Renal cortical epithelial cell (primary cell): ENCODE results near the gene CD300C. TPM values are rescaled to one million over a fixed set of nuclear protein-coding genes. Genes with fewer than 3 reads are reported as not detected.
"Not testable (repeated sequence)": the region's sequence is repeated elsewhere in the genome, so short reads cannot be mapped to it uniquely, and the experiment has no call there.

ENCODE experiments used
- DNase-seq: peaks from one replicate; pipeline ENCODE4 v3.0.0-alpha.2; 2011; ENCODE audit warnings: low read depth
- total RNA-seq: library from RNA; depleted of rRNA; stranded (reverse); fragments of >200 nt; gene quantifications from 2 replicates; pipeline ENCODE4 v1.2.3, GENCODE V29; 2014

Gene CD300C
- total RNA-seq = 0.05 TPM in 1 of 2 replicates, not detected in the other

DNA sequence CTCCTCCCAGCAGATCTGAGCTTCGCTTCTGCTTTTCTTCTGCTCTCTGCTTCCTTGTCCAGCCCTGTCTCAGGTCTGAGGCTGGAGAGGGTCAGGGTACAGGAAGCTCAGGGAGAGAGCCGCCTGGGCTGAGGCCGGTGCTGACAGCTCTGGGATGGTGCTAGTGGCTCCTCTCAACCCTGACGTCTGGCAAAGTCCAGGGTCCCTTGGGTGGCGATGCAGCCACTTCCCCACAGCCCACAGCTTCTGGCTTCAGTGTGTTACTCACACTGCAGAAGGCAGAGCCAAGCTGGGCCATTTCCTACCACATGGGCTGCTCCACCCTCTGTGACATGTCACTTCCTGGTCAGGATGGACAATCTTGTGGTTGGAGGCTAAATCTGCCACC, at the start of gene CD300C:
CD300C (minus strand) TSS at position 273 of the 388 bp plus-strand sequence. CDS start 333 bp downstream, outside the sequence.
- DNase-seq = no peak

DNA sequence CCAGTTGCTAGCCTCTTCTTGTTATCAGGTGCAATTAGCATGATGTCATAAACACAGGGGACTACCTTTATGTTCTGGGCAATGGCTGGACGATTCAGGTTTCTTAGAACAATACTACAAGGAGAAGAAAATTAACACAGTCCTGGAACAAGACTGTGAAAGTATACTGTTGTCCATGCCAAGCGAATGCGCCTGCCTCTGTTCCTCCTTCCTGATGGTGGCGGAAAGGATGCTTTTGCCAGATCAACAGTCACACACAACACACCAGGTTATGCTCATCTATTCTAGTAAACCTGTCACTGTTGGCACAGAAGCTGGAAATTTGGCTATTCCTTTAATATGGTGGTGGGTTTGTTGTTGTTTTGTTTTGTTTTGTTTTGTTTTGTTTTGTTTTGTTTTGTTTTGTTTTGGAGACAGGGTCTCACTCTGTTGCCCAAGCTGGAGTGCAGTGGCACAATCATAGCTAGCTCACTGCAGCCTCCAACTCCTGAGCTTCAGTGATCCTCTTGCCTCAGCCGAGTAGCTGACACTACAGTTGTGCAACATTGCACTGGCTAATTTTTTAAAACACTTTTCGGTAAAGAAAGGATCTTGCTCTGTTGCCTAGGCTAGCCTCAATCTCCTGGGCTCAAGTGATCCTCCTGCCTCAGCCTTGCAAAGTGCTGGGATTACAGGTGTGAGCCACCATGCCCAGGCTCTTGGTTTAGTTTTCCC, 49.3 kb upstream of the CD300C start:
- no peak for DNase-seq

DNA sequence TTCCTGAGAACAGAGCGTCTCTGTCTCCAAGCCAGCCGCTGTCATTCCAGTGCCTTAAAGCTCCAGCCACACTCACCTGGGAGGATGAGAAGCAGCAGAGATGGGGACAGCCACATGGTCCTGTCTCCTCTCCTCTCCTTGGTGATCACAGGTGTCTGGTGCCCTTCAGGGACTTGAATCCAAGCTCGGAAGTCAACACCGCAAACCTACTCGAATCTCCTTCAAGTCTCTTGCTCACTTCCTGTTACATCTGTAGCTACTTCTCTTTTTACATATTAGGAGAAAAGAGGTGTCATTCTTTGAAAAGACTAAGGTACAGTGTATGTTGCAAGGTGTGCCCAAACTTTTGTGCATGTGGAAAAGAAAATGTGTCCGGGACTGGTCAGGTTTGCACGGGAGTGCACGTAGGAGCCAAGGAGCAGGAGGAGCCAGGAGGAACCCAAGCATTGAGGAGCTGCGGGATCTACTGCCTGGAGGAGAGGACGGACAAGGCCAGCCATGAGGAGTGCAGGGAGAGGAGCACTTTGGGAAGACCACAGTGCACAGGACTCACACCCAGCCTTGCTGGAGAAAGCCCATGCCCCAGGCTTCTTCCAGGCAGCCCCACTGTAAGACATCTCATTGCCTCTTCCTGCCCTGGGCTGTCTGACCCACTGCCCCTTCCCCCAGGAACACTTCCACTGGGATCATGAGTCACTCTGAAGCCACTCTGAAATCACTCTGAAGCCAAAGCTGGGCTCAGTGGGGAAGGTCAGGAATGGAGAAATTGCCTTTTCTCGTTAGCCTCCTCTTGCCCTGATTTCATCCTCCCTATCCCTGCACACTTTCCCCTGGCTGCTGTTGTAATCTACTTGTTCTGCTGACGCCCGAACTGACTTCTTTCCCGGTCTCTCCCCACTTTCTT, 46.4 kb upstream of the CD300C start, which contains the start of gene CD300LD:
CD300LD (minus strand) TSS at position 197 of the 904 bp plus-strand sequence; CDS start at position 116, 81 bp downstream.
- no peak for DNase-seq

DNA sequence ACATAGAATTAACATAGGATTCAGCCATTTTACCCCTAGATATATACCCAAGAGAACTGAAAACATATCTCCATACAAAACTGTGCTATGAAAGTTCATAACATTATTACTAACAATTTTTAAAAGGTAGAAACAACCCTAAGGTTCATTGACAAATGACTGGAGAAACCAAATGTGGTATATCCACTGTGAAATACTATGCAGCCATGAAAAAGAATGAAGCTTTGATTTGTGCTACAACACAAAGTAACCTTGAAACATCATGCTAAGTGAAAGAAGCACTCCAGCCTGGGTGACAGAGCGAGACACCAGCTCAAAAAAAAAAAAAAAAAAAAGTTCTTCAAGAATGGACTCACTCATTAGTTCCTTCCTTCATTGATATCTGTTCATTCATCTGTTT, 45.6 kb upstream of the CD300C start:
- no peak for DNase-seq

DNA sequence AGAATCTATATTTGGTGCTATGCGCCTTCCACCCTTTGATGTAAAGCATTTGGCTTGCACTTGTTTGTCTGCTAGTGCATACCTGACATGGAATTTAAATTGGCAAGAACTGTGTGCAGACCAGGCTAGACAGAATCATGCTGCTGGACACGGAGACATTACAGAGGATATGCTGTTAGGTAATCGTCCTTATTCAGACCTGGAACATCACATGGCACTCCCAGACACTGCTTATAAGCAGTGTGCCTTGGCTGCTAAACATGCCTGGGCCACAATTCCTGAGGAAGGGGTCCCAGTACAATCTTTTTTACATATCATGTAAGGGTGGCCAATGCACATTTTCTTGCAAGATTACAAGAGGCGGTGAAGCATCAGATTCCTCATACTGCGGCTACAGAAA, 39.8 kb upstream of the CD300C start:
- DNase-seq = no peak

DNA sequence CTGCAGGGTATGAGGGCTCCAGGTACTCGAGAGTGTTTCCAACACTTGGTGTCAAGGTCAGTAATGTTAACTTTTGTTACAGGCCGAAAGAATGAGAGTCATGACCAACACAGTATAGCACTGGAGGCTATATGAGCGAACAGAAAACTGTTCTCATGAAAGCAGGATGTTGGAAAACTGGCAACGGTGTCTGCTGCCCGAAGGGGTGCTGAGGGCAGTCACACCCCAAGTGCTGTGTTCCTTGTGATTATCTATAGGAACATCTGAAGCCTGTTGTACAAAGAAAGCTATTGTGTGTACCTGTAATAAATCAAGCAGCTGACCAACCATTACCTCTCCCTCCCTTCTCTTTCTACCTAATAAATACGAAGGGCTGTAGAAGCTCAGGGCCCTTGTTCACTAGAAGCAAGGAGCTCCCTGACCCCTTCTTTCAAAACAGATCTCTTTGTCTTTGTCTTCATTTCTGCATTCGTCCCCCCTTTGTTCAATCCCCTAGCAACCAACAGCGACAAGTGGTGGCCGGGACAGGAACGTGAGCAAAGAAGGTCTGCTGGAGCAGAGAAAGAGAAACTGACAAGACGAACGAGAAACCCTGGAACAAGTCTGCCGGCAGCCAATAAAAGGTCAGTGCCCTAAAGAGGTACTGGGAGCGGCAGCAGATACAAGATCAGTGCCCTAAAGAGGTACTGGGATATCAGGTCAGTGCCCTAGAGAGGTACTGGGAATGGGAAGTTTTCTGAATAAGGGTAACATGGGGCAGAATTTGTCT, 38.6 kb upstream of the CD300C start:
- no peak for DNase-seq

DNA sequence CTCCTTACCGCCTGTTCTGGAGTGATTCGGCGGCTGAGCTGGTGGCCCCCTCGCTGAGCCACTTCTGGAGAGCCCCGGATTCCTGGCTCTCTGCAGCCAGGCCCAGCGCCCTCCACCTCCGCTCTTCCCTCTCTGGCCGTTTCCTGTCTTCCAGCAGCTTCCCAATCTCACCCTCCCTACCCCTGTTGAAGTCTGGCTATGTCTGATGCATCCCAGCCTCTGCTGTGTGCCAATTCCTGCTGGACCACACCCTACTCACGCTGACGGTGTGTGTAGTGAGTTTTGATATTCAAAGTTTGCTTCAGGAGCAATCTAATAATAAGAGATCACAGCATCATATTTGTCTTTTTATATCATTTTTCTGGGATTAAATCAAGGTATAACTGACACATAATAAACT, 36.7 kb upstream of the CD300C start:
- no peak for DNase-seq

DNA sequence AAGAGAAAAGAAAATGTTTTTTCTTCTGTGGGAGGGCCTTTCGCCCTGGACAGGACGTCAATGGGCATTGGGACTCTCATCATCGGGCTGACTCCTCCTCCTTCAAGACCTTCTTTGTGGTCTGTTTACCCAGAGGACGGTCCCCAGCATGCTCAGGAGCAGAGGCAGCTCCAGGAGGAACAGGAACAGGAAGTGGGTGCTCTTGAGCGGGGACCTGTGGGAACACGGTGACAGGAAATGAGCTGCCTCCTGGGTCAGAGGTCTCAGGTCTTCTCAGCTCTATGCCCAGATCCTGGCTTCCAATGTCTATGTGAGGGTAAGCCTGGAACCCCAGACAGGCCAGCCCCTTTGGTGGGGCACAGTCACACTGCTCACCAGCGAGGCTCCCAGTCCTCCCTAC, 34.0 kb upstream of the CD300C start:
- no peak for DNase-seq

DNA sequence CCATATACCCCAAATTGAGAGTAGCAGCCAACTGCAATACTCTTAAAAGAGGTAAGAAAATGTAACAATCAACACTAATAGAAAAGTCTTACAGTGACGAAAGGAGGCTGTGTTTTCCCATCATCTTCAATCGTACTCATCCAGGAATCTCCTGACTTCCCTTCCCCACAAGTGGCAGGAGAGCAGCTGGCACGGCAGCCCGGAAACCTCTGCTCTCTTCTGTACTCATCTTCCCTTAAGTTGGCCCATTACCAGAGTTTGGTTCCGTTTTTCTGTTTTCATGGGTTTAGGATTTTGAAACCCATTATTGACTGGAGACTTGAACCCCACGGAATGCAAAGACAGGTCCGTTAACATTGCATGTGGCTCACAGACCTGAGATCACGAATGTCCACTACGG, 33.1 kb upstream of the CD300C start:
- no peak for DNase-seq

DNA sequence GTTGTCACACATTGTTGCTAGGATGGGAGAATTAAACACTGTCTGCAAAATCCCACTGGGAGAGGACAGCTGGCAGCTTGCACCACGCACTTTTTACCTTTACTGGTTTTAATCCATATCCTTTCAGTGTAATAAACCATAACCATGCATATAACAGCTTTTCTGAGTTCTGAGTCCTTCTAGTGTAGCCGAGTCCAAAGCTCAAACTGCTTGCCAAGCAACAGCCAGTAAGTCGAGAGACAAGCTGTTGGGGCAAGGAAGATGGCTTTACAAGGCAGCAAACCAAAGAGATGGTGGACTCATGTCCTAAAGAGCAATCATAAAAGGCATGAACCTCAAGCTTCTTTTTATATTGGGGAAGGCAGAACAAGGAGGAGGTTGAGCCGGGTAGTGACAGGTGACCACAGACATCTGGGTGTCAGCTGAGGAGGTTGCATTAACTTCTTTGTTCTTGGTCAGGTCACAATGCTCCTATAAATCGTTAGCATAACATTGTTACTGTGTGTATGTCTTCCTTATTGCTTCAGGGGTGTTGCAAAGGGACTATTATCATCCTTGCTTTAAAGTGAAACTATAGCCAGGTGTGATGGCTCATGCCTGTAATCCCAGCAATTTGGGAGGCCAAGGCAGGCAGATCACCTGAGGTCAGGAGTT, 28.7 kb upstream of the CD300C start:
- no peak for DNase-seq

DNA sequence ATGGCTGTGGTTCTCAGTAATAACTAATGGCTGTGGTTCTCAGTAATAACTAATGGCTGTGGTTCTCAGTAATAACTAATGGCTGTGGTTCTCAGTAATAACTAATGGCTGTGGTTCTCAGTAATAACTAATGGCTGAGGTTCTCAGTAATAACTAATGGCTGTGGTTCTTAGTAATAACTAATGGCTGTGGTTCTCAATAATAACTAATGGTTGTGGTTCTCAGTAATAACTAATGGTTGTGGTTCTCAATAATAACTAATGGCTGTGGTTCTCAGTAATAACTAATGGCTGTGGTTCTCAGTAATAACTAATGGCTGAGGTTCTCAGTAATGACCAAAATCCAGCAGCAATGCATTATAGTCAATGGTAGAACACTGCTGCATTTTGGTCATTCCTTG, 27.7 kb upstream of the CD300C start:
- DNase-seq = not testable (repeated sequence)

DNA sequence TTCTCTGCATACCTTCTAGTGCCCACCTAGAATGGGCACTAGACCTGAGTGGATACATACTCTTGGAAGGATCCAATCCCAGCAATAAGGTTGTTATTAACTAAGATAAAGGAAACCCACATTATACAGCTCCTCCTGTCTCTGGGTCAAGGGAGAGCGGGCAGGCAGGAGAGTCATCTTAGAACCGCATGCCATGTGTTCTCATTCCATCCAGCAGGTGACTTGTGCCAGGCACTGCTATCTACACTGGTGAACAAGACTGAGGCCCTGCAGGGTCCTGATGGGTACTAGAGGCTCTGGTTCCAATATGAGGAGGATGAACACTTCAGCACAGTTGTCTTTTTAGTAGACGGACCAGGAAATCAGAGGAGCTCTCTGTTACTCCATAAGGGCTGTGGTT, 27.3 kb upstream of the CD300C start:
- DNase-seq = no peak

DNA sequence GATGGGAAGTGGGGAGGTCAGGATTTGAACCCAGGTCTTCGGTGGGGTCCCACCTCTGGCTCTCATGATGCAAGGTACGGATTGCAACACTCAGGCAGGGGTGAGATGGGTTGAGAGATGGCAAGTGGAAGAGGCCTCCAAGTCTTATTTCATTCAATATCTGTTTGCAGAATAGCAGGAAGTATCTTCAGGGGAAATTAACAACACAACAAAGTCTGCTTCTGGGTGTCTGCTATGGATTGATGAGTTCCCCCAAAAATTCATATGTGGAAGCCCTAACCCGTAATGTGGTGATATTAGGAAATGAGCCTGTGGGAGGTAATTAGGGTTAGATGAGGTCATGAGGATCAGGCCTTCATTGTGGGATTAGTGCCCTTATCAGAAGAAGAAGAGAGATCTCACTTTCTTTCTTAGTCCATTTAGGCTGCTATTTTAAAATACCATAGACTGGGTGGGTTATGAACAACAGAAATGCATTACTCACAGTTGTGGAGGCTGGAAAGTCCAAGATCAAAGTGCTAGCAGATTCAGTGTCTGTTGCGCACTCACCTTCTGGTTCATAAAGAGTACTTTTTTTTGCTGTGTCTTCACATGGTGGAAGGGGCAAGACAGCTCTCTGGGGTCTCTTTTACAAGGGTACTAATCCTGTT, 25.8 kb upstream of the CD300C start:
- no peak for DNase-seq

DNA sequence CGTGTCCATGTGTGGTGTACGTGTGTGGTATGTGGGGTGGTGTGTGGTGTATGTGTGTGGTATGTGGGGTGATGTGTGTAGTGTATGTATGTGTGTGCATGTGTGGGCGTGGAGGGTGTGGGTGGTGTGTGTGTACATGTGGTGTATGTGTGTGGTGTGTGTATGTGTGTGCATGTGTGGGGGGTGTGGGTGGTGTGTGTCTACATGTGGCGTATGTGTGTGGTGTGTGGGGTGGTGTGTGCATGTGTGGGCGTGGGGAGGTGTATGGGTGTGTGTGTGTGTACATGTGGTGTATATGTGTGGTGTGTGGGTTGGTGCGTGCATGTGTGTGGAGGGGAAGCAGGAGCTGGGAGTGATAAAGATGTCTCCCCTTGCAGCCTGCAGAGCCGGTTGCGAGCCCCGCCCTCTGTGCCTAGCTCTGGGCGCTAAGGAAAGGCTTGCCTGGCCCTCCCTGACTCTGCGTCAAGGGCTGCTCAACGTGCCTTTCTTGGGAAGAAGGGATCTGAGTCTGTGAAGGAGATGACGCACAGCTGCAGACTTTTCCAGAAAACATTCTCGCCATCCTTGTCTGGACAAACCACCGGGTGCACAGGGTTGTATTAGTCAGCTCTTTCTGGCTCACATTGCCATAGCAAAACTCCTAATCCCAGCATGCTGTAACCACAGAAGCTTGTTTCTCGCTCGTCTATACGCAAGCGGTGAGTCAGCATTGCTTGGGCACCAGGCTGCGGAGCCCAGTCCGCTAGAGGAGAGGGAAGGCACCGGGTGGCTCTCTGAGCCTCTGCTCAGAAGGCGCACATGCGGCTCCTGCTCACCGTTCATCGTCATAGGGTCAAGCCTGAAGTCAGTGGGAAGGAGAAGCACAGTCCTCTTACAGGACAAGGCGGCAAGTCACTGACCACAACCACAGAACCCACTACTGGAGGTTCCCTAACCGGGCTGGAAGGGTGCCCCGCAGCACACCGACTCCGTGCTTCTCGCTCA, 23.4 kb upstream of the CD300C start:
- peak; percentile 95 for DNase-seq

DNA sequence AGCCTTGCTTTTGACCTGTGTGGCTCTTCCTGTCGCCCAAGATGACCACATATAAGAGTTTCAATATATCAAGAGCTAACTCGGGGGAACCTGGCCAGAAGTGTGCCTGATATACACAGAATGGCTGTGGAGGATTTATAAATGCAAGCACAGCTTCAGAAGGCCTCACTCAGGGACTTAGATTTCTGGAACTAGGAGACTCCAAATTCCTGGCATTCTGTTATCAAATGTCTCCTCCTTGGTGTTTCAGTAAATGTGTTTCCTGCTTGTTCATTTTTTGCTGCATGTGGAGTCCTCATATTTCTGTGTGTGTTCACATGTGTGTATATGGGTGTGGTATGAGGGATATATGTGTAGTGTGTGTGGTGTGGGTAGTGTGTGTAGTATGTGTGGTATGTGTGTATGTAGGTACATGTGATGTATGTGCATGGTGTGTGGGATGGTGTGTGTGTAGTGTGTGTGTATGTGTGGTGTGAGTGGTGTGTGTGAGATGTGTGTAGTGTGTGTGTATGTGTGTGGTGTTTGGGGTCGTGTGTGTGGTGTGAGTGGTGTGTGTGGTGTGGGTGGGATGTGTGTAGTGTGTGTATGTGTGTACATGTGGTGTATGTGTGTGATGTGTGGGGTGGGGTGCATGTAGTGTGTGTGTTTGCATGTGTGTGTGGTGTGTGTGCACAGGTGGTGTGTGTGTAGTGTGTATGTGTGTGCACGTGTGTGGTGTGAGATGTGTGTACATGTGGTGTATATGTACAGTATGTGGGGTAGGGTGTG, 22.4 kb upstream of the CD300C start:
- peak; percentile 2 for DNase-seq

DNA sequence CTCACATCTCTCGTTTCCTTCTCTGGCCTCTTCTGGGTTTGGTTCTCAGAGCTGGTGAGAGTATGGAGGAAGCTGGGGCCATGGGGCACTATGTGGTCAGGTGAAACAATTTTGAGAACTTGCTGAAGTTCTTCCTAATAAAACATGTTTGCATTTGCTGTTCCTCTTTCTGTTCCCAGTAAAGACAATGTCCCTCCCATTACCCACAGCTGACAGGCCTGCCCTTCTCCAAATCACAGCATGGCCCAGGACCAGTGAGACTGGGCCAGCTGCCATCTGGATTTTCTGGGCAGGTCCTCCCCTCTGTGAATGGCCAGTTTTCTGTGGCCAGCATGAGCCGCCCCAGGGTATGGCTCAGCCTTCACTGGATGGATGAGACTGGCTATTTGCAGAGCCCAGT, 21.5 kb upstream of the CD300C start, which contains the start of gene CD300H:
CD300H (minus strand) TSS at position 113 of the 400 bp plus-strand sequence.
- no peak for DNase-seq

DNA sequence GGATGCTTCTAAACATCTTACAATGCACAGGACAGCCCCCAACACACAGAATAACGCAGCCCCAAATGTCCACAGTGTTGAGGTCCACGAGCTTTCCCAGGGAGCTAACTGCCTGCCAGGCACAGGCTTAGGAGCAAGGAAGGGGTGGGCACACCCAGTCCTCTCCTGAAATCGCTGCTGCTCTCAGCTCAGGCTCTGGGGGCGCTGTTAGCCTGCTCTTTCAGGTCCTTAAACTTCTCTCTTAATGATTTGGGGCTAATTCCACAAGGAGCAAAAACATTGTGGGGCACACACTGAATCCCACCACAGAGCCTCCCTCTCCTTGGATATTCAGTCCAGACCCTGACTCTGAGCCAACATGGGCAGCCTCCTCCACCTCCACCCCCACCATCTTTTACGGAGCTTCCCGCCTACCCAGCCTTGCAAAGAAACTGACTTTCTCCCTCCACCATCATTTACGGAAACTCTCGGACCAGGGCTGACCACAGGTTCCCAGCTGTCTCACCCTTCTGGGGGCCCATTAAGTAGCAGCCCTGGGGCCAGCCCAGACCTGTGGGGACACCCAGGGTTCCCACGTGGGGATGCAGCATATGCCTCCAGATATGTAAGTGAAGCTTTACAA, 20.3 kb upstream of the CD300C start:
- DNase-seq = peak; percentile 14

DNA sequence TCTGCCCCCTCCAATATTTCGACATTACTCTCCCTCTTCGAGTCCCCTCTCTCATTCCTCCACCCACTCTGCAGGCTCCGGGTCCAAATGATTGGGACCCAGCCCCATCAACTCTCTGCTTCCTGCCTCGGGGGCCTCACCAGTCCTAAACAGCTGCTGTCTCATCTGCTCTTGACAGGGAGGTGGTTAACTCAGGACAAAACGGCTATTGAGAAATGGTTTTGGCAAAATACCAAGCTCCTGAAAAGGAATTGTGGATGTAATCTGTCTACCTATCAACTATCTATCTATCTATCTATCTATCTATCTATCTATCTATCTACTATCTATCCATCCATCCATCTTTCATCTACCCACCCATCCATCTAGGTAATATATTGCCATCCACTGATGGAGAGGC, 19.2 kb upstream of the CD300C start:
- no peak for DNase-seq

DNA sequence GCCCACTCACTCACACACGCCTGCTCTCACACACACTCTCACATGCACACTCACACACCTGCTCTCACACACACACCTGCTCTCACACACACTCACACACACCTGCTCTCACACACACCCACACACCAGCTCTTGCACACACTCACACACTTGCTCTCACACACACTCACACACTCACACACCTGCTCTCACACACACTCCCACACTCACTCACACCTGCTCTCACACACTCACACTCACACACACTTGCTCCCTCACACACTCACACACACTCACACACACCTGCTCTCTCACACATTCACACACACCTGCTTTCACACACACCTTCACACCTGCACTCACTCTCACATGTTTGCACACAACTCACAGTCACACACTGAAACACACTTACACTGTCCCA, 17.4 kb upstream of the CD300C start:
- no peak for DNase-seq
